Adrenal gland (tissue), 12 donors: ENCODE measurements around the gene CEPT1. TPM values are rescaled to one million over a fixed set of nuclear protein-coding genes. Genes with fewer than 3 reads are reported as not detected.

Experiments used
- DNase-seq, 7 donors: peaks; one replicate each; pipeline ENCODE4 v3.0.0-alpha.2; 2019 to 2020
- H3K27ac ChIP-seq, 5 donors: fragments of 200-600 bp; sonication (generic) in 4 of 5; 1 replicate in 3 of 5; 2 replicates in 2 of 5; pipeline versions ENCODE4 v1.5.1 to v1.8.0; 2016 to 2020; ENCODE audit warnings: mild to moderate bottlenecking in 1 of 5
- H3K27me3 ChIP-seq: fragments of 200-600 bp; 2 replicates; pipeline ENCODE4 v1.8.0; 2021
- H3K36me3 ChIP-seq, 2 donors: fragments of 200-600 bp; replicated peaks in 1 of 2; 1 replicate in 1 of 2; 2 replicates in 1 of 2; pipeline versions ENCODE4 v1.5.1 to v1.8.0; 2018 to 2022
- H3K4me1 ChIP-seq, 2 donors: fragments of 200-600 bp; replicated peaks in 1 of 2; 1 replicate in 1 of 2; 2 replicates in 1 of 2; pipeline versions ENCODE4 v1.5.1 to v1.8.0; 2018 to 2021
- H3K4me3 ChIP-seq, 4 donors: fragments of 200-600 bp; sonication (generic) in 3 of 4; one replicate each; pipeline ENCODE4 v1.5.1; 2016 to 2018
- H3K9me3 ChIP-seq, 3 donors: fragments of 200-600 bp; sonication (generic) in 1 of 3; replicated peaks in 1 of 3; 1 replicate in 2 of 3; 2 replicates in 1 of 3; pipeline versions ENCODE4 v1.5.1 to v1.8.0; 2016 to 2021
- CTCF ChIP-seq, 6 experiments: fragments of 450-650 bp in 4 of 6; fragments of 200-600 bp in 2 of 6; sonication (generic) in 1 of 6; IDR thresholded peaks; 1 replicate in 5 of 6; 2 replicates in 1 of 6; pipeline versions ENCODE4 v1.5.1 to v1.8.0; 2016 to 2021; ENCODE audit warnings: antibody characterized with exemption in 6 of 6, mild to moderate bottlenecking in 2 of 6, moderate library complexity in 1 of 6
- POLR2A ChIP-seq, 2 donors: fragments of 450-650 bp; IDR thresholded peaks; one replicate each; pipeline ENCODE4 v1.6.1; 2017; ENCODE audit warnings: antibody characterized with exemption in 2 of 2, mild to moderate bottlenecking in 2 of 2, moderate library complexity in 1 of 2
- WGBS, 4 donors: extraction: QIAGEN DNeasy Blood & Tissue Kit in 2 of 4; methylation state at CpG; one replicate each; pipeline versions ENCODE4 v1.1.5 to v1.1.7; 2013 to 2017; 5-methylcytosine and 5-hydroxymethylcytosine counted together
- intact Hi-C, 2 donors: fragments of 100-400 bp; cut with DNase I; formaldehyde crosslinking; loops; one replicate each; pipeline versions ENCODE4 v1.14.1 to v1.15.0; 2022 to 2023
- polyA plus RNA-seq, 3 donors: library from polyadenylated mRNA; stranded (reverse); fragments of 200-250 nt in 2 of 3; fragments of 350-450 nt in 1 of 3; fragmentation: Illumina TruSeq in 1 of 3; extraction: RNeasy Lipid Tissue Mini Kit (QIAGEN cat#74804) in 1 of 3; gene quantifications; one replicate each; pipeline ENCODE4 v1.2.3, GENCODE V29; 2013 to 2014
- total RNA-seq, 9 donors: library from RNA; depleted of rRNA in 4 of 9; stranded (reverse); fragments of >200 nt in 4 of 9; fragments of 120-200 nt in 1 of 9; fragmentation: NEBNext Ultra II Directional in 1 of 9; extraction: Animal tissue kit (Norgen Biotek cat#: 25700) in 1 of 9; gene quantifications; one replicate each; pipeline versions ENCODE4 v1.1.0 to v1.2.4, GENCODE V29; 2013 to 2023
- donor health status: healthy with polysubstance abuse.
- donor health status: Bipolar disorder and iron deficiency.
- donor health status: DM: yes; HTN: yes; CAD: no.
- donor health status: DM: no; HTN: no; CAD: no.
- donor health status: DM: no; HTN: no; CAD: no.
- donor health status: DM: yes; HTN: yes; CAD: no.

The CEPT1 gene
- total and polyA plus RNA-seq, 12 donors = 17.0 to 55.8 (median 38.1) TPM

DNA sequence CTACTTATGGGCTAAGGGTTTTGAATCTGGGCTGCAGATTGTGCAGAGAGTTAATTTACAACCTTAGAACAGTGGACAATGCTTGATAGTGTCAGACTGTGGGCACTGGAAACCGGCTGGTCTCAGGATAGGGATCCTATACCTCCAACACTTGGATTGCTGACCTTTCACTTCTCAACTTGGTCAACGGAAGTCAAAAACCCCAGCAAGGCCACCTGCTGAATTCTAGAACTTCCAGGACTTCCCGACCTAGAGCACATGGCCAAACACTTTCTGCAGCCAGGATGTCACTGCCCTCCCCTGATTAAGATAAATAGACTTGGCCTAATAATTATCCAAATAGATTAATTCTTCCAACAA, 60.8 kb downstream of the CEPT1 start:
- no peaks in the 10 kb centered on the region for H3K9me3 ChIP-seq
- WGBS, 4 donors = 39 to 72% (median 58%) methylated on average over 3 of the region's 3 CpGs

DNA sequence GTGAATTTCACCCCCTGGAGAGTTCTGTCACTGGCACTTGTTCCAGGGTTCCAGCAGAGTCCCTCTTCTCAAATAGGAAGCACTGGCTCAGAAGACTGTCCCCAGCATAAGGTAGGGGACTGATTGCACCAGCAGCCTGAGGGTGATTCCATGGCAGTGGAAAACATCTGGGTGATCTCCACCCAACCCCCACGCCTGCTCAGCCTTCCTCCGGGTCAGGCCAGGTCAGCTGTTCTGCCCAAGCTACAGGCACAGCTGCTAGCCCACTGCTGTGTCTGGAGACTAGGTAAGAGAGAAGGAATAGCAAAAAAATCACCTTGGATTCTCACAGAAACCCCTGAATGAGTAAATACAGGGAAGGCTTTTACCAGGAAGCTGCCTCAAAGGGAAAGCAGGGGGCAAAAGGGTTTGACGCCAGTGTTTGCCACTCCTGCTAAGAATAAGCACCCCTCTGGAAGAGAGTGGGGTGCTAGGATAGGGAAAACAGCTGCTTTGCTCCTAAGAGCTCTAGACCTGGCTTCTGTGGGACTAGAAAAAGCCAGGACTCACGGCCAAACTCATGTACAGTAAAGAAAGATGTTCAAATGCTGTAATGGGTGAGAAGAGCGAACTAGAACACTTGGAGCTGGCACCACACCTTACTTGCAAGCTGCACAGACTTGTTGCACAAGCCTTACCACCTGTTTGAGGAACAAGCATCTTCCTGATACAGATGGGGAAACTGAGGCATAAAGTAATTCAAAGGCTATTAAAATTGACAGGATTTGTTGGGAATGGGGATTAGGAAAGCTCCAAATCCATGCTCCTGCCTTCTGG, 61.5 kb downstream of the CEPT1 start:
- H3K27ac ChIP-seq = peak overlapping the region in 4 of 5 donors; percentile 29 to 87 (median 53)
- DNase-seq = no peak
- H3K4me1 ChIP-seq = peaks cover 14 to 44% of the 10 kb centered on the region in 2 donors
- no peaks in the 10 kb centered on the region for H3K27me3 ChIP-seq
- WGBS, 4 donors = 67 to 84% (median 75%) methylated on average over 5 of the region's 5 CpGs
- H3K9me3 ChIP-seq = no peaks in the 10 kb centered on the region
- intact Hi-C loops = no loop called here
- H3K4me3 ChIP-seq = no peak overlapping the region
- TF ChIP-seq CTCF (IDR thresholded peaks at IDR 0.05) = no peak
- TF ChIP-seq POLR2A (IDR thresholded peaks at IDR 0.05) = no peak
- H3K36me3 ChIP-seq = no peaks in the 10 kb centered on the region

More for the DNA sequence above, 60.8 kb downstream of the CEPT1 start:
- DNase-seq = no peak
- Histone ChIP-seq H3K4me1 (peaks cover 14 to 44% of the 10 kb centered on the region in 2 donors), H3K27me3 (no peaks in the 10 kb centered on the region), H3K36me3 (no peaks in the 10 kb centered on the region), H3K4me3 (peak overlapping the region in 1 of 4 donors; percentile 21), H3K27ac (peak overlapping the region in 4 of 5 donors; percentile 29 to 87 (median 66))
- intact Hi-C loops = no loop called here
- no peak for TF ChIP-seq CTCF (IDR thresholded peaks at IDR 0.05)
- TF ChIP-seq POLR2A (IDR thresholded peaks at IDR 0.05) = no peak

DNA sequence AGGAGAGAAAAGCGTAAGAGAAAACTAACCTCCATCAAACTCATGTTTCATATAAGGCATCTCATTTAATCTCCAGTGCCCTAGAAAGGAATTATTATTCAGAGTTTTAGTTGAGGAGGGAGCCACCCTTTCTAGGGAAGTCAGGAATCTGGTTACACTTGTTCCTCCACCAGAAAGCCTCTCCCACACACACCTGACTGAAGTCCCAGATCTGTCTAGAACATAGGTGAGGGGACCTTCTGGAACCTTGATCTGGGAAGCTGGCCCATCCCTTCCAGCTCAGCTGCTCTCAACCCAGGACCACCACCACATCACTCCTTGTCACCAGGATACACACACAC, 62.3 kb downstream of the CEPT1 start:
- intact Hi-C loops = no loop called here
- TF ChIP-seq POLR2A (IDR thresholded peaks at IDR 0.05) (no peak), CTCF (IDR thresholded peaks at IDR 0.05) (no peak)

DNA sequence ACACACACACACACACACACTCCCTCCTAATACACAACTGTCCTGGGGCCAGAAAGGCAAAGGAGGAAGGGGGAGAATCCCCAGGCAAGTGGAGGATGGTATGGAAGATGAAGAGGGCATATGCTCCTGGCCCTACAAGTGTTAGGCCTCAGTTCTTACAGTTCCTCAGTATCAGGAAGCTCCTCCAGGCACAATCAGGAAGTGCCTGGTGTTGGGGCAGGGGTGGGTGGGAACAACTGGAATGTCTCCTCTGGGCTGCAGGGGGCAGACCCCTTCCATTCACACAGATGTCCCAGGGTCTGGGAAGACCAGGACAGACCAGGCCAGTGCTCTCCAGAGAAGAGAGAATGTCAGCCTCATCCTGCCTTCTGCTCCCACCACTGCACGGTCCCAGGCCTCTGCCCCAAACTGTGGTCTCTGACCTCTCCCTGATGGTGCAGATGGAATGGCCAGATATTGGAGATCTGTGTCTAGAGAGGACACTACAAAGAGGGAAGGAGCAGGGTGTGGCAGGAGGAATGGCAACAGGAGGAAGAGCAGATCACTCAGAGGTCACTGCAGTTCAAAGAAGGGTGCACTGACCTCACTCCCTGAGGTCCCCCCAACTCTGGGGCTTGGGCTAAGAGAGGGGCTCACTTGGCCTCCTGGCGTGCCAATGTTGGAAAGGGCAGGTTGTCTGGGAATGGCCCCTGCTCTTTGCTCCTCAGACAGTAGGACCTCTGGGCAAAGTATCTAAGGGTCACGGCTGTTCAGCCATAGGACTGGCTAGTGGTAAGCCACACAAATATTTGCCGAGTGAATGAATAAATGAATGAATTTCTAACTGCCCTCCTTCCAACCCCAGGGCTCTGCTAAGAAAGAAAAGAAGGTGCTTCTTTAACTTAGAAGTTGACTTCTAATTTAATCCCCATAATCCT, 62.9 kb downstream of the CEPT1 start:
- no peaks in the 10 kb centered on the region for H3K27me3 ChIP-seq
- peaks cover 14 to 44% of the 10 kb centered on the region in 2 donors for H3K4me1 ChIP-seq
- no peaks in the 10 kb centered on the region for H3K36me3 ChIP-seq
- TF ChIP-seq CTCF (IDR thresholded peaks at IDR 0.05) (no peak), POLR2A (IDR thresholded peaks at IDR 0.05) (no peak)
- intact Hi-C loops = no loop called here
- H3K27ac ChIP-seq = peak overlapping the region in 4 of 5 donors; percentile 17 to 91 (median 70)
- H3K4me3 ChIP-seq = peak overlapping the region in 2 of 4 donors; percentile 70 to 81
- H3K9me3 ChIP-seq = no peaks in the 10 kb centered on the region
- DNase-seq = no peak
- WGBS, 4 donors = 54 to 82% (median 77%) methylated on average over 3 to 4 of the region's 4 CpGs

More for the DNA sequence above, 62.3 kb downstream of the CEPT1 start:
- Histone ChIP-seq H3K27me3 (no peaks in the 10 kb centered on the region), H3K27ac (peak overlapping the region in 1 of 5 donors; percentile 91), H3K4me1 (peaks cover 14 to 44% of the 10 kb centered on the region in 2 donors), H3K9me3 (no peaks in the 10 kb centered on the region), H3K4me3 (no peak overlapping the region), H3K36me3 (no peaks in the 10 kb centered on the region)
- DNase-seq = no peak
- WGBS, 4 donors = 92 to 100% (median 97%) methylated on average over 1 of the region's 1 CpG
